ENCODE data around the gene ARID5B.

ARID5B gene

DNA sequence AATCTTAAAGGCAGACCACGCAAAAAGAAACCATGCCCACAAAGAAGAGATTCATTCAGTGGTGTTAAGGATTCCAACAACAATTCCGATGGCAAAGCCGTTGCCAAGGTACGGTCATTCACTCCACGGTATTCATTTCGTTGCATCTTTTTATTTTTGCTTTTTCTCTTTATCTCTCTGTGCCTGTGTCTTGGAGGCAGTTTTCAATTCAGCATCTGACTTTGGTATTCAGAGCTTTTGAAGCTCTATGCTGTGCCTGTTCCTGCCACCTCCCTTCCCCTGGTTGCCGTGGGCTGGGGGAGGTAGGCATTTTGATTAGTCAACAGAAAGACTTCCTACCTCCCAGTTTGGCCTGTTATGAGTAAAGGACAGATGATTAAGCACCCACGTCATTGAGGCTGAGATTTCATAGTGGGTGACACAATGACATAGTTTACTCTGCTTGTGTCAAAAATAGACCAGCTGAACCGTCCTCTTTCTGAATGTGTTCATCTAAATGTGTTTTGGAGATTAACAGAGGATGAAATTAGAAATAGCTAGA, 149.5 kb downstream of the ARID5B start:
- peak; percentile 72 for DNase-seq
- ATAC-seq: peak; percentile 55

DNA sequence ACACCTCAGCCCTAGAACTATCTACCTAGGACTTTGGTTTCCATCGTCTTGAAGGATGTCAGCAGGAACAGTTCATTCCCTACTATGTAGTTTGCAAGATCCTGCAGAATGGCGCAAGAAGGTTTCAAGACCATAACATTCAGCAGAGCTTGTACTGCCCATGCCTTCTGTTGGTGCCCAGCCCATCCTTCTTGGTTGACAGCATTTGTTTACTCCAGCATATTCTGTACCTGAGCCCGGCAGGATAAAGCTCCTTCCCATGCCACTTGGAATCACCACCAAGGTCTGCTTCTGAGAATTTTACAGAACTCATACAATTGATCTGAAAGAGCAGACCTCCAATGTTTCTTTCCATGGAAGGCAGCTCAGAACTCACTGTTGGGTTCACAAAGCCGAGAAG, 150.8 kb downstream of the ARID5B start:
- DNase-seq (no peak), ATAC-seq (no peak)

DNA sequence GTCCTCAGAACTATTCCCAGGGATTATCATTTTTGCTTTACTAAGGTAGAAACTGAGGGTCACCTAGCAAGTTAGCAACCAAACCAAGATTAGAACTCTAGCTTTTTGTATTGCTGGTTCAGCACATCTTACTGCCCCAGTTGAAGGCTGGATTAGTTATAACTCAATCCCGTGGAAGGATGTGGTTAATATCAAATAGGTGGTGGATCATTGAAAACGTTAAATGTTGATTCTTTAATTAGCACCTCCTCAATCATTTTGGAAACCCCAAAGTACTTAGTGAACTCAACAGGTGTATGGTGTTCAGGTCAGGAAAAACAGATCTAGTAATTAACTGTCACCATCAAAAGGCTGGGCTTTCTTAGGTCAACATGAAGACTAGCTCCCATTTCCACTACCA, 152.4 kb downstream of the ARID5B start:
- DNase-seq (no peak), ATAC-seq (no peak)

DNA sequence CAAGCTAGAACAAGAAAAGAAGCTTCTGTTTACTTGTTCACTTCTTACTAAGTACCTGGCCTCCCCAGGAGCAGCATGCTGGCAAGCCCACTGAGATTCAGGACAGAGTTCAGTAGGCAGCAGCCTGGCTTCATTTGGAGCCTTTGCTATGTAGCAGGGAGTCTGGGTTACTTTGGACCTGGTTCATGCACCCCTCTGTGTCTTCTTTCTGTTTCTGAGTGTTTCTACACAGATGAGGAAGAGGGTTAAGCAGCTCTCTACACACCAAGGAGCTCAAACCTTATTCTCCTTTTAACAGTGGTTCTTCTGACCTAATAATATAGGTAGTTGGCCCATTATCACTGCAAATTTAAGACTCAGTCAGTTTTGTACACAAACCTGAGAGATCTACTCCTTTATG, 152.9 kb downstream of the ARID5B start:
- no peak for DNase-seq
- ATAC-seq: peak; percentile 2

DNA sequence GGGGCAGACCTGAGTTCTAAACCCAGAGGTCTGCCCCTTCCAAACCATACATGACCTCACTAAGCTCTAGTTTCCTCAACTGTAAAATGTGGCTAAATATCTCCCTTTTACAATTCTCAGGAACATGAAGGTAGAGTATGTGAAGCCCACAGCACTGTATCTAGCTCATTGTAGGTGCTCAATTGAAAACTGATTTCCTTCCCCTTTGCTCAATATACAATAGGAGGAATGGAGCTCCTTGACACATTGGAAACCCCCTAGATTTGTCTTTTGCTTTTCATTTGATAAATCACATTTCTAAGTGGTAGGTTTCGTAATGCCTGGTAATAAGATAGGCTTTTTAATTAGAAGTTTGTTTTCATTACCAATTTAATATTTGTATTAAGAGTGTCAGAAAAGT, 153.3 kb downstream of the ARID5B start:
- ATAC-seq (peak; percentile 63), DNase-seq (no peak)

DNA sequence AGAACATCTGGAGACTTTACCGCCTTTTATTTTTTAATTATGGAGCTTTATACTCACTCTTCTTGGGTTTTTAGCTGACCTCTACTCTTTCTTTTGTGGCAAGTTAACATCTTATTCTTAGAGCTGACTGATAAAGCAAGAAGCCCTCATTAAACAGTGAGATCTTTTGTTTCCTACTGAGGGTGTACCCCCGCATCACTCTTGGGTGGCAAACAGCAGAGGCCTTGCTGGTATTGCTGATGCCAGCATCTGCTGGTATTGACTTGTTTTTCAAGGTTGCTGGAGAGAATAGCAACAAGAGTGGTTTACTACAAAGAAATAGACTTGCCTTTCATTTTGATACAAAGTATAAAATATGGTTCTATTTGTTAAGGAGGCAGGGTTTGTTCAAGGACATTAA, 154.7 kb downstream of the ARID5B start:
- ATAC-seq: no peak
- no peak for DNase-seq

DNA sequence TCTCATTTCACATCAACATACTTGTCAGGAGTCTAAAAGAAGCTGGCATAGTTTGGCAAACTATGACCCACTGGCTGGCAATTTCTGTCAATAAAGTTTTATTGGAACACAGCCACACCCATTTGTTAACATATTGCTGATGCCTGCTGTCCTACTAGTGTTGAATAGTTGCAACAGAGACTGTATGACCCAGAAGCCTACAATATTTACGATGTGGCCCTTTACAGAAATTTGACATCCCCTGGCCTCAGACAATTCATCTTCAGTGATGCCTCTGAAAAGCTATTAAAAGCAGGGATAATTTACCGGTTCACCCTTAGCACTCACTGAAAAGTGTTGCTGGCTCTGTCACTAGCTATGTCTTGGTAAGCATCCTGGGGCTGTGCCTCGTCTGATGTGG, 155.2 kb downstream of the ARID5B start:
- no peak for DNase-seq
- no peak for ATAC-seq

DNA sequence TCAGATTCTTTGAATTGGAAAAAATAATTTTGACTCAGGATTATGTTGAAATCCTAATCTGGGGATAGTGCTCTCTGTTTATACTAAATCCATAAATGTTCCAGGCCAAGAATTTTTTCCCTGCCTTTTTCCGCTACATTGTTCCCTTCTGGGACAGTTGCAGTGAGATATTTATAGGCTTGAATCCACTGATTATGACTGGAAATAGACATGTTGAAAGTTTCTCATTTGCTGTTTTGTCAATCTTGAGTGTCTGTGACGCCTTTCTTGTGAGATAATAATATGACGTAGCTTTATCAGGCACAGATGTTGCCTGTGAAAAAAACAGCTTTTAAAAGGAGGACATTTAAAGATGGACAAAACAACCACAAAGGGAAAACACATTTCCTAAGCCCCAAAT, 155.9 kb downstream of the ARID5B start:
- no peak for ATAC-seq
- DNase-seq: no peak

DNA sequence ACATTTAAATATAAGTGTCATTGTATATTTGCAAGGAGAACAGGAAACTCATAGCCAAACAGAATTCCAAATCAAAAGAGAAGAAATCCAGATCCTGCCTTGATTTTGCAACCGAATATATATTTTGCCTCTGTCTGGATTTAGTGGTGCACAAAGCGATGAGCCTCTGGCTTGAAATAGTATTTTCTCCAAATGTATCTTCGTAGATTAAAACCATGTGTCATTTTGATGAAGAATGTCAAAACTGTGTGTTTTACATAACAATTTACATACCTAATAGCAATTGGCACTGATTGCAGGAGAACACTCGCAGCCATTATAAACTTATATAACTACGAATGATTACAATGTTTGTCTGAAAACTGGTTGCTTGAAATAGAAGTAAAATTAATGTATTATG, 156.4 kb downstream of the ARID5B start:
- DNase-seq (no peak), ATAC-seq (no peak)

DNA sequence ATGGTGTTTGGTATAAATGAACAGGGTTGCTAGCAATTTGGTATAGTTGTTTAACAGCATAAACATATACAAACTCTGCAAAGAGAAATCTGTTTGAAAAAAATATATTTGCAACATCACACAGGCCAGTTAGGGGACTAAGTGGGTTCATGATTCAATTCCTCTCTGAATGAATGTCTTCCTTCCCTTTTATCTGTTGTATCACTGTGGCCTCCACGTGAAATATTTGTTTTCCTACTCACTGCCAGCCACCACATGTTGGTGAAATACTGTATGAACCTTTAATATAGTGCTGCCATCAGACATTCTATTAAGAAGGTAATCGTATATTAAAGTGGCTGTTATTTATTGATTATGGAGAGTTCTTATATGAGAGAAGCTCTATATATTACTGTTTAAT, 157.0 kb downstream of the ARID5B start:
- ATAC-seq (no peak), DNase-seq (no peak)

DNA sequence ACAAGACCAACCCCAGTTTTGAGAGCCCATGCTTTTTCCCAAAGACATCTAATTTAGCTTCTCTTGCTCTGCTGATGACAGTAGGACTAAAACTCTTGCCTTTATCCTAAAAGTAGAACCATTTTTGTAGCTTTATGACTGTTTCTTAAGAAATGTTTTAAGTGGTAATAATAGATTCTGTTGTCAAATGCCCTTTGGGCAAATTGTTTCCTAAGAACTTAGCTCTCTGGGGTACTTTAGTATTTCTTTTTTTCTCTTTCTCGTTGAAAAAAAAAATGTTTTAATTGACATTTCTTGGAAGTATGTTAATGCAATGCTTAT, 157.4 kb downstream of the ARID5B start:
- DNase-seq (no peak), ATAC-seq (no peak)

DNA sequence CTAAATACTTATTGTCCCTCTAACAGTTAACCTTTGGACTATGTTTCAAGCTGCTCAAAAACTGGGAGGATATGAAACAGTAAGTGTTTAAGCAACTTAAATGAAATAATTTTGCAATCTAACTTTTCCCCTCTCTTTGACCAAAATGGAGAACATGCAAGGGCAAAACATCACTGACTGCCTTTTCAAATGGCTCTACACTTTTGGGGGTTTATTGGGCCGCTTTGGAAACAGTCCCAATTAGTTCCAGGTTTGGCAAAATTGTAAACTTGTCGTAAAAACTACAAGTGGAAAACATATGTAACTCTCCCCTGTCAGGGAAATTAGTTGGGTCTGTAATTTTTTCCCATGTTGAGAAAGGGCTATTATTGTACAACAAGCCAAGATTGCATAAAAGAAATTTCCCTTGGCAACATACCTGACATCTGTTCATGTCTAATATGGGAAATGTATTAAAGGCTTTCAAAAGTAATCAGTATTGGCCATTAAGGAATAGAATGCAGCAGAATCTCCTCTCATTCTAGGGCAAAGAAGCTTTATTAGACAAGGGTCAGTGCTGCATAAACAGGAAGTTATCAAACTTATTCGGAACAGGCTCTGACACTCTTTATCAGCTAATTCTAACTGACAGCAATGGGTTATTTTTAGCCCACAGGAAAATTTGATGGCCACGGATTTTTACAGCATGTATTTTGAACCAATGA, 157.9 kb downstream of the ARID5B start:
- ATAC-seq (no peak), DNase-seq (no peak)

DNA sequence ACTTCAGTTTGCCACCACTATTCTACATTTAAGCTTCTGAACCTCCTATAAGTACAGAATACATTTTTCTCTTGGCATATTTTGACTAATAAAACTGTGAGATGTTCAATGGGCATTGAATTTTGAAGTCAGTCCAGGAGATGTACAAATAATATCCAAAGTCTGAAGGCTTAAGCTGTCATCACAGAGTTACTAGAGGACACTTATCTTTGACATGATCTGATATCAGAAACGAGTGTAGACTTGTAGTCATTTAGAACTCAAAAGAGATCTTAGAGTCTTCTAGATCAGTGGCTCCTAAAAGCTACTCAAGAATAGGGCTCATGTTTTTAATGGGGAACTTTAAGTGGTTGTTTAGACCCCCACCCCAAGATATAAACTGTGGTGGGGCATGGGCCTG, 160.5 kb downstream of the ARID5B start:
- ATAC-seq: no peak

DNA sequence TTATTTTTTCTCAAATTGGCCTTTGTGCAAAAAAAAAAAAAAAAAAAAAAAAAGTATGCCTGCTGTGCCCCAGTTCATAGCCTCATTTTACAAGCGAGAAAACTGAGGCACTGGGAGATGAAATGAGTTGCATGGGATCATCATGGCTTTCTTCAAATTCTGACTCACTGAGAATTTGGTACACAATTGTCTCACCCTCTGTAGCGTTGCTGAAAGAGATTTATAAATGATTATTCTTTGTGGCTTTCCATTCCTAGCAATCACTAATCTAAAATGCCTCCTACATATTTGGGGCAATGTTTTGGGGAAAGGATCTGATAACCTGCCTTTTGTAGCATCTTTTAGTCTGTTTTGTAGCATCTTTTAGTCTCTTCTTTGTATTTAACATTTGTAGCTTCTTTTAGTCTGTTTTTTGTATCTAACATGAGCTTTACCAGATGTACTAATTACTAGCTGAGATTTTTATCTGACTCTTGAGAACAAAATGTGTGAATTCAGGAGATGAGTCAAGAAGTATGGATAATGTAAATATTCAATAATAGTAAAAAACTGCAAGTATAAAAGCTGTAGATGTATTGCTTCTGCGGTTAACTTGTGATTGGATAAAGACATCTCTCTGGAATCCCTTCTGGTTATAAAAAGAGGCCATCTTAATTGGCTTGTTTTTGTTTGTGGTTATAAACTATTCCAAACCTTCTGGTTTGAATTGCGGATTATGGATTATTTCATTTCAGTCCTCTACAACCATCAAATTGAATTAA, 161.4 kb downstream of the ARID5B start:
- DNase-seq: no peak
- ATAC-seq: peak; percentile 83

More for the DNA sequence above, 160.5 kb downstream of the ARID5B start:
- DNase-seq: no peak

DNA sequence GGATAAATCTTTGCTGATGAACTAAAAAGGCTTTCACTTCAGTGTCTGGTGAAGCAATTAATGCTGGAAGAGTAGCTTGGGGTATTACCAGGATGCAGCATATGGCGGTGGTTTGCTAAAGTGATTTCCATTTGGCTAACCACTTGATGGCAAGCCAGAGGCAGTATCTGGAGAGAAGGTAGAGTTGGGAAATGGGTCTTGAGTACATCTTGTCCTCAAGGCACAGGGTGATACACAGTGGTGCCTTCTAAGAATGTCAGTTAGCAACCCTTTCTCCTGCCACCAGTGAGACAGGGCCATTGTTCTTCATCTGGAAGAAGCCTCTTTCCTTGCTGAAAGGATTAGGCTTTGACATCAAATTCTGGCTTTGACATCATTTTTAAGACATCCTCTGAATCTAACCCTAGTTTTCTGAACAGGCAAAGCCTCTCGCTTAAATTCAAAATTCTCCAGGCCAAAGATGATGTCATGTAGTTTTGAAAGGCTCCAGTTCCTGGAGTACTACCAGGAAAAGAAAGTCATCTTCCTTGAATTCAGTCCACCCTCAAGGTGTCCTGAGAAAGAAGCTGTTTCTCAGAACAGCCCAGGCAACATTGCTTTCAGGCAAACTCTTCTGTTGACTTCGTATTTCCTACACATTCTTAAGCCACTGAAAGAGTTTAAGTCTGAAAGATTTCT, 162.4 kb downstream of the ARID5B start:
- DNase-seq (no peak), ATAC-seq (no peak)

DNA sequence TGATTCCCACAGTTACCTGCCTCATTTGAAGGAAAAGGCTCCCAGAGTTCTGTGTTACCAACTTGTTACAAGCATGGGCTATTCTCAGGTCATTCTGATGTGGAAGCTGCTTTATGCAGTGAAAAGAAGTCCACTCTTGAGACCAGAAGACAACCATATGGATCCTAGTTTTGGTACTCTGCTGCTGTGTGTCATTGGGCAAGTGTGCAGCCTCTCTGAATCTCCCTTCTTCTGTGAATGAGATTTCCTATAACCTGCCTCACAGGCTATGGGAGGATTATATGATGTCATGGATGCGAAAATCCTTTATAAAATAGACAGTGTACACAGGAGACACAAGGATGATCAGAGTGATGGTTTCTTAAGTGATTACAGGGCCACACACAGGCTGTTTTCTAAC, 166.1 kb downstream of the ARID5B start:
- ATAC-seq (no peak), DNase-seq (no peak)

DNA sequence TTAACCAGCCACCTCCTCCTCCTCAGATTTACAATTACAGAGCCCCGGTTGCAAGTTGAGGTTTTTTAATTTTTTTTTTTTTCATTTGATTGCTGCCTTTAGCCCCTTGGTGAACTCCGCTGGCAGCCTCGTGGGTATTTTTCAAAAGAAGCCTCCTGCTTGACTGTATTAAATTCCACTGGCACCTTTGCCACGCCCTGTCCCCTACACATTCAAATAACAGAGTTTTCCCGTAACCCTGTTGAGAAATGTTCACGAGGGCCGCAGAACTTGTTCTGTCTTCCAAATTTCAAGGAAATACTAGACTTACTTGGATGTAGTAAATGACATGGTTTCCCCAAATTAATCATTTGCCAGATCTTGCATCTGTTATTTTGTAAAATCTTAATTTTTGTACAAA, 167.0 kb downstream of the ARID5B start:
- DNase-seq (no peak), ATAC-seq (no peak)

DNA sequence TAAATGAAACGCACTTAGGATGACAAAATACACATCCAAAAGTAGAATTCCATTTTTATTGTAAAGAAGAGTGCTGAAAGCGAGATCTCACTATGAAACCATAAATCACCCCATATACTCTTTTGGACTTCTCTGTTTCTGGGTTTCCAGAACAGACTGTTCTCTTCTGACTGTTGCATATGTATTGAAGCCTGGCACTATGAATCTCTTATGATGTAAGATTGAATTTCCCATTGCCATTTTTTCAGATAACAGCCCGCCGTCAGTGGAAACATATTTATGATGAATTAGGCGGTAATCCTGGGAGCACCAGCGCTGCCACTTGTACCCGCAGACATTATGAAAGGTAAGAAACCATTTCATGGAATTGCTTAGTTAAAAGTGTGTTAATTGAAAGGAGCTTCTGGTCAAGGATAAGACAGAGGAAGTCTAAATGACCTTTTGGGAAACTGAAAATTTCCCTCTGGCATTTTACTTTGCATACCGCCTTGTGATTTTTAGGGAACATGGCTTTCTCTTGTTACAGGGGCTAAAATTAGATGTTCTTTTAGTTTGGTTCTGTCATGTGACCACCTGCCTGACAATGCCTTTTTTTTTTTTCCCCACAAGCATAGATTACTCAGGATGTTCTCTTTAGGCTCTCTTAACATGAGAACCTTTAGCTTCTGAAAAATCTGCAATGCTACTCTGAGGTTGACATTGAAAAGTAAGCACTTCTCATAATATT, 168.1 kb downstream of the ARID5B start:
- DNase-seq (no peak), ATAC-seq (no peak)

DNA sequence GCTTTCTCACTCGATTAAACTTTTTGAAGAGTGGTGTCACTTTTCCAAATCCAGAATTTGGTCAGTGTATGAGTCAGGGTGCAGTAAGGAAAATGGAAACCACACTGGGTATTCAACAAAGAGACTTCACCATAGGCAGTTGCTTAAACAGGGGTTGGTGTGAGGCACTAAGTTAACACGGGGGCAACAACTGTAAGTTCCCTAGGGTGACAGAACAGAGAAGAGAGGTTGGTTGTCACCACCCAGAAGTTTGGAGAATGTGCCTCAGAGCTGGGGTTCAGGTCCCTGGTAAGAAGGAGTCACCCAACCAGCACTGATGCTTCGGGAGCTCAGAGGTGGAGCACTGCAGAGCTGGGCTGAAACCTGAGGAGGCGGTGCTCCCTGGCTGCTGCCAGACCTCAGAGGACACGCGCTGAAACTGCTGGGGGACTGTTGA, 170.4 kb downstream of the ARID5B start:
- peak; percentile 90 for ATAC-seq
- no peak for DNase-seq

DNA sequence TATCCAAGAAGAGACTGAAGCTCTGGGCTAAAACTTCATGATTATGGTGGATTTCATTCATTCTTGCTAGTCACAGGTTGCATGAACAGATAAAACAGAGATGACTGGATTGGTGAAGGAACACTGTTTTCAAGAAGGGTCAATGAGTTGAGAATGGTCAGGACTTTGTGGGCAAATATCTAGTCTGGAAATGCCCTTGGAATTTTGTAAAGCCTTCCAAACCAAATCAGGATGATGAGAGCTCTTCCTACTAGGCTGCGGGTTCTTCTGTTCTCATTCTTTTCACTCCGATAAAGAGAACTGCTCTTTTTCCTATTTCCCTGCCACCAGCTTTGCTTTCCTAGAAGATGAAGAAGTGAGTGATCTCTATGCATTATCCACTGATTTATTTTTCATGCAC, 171.4 kb downstream of the ARID5B start:
- DNase-seq (no peak), ATAC-seq (no peak)

DNA sequence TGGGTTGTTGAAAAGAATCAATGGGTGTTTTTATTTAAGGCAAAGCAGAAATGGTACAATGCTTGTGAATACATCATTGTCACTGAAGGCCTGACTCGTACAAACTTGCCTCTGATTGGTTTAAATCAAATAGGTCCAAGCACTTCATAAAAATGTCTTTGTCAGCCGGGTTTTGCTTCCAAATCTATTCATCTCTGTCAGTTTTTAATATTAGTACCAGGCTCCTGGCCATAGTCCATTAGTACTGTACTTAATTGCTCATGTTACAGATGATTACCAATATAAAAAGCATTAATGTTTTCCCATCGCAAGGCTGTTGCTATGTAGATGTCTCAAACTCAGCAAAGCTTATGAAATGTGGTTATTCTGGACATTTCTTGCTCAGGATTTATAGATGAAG, 171.9 kb downstream of the ARID5B start:
- DNase-seq: no peak

DNA sequence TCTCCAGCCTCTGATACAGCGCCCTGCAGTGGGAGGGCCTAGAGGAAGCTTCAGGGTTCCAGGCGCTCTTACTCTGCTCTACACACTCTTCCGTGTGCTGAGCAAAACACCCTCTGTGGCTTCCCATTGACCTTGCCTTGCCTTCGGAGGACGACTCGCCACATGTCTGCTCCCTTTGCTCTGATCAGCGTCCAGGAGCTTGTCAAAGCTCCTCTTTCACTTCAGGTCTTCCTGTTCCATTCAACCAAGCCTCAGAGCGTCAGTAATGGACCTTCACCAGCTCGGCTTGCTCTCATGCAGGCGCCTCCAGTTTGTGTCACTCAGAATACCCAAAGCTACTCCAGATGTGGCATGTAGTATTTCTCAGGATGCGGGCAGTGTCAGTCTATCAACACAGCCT, 173.9 kb downstream of the ARID5B start:
- ATAC-seq: no peak
- no peak for DNase-seq

More for the DNA sequence above, 171.9 kb downstream of the ARID5B start:
- ATAC-seq: no peak

DNA sequence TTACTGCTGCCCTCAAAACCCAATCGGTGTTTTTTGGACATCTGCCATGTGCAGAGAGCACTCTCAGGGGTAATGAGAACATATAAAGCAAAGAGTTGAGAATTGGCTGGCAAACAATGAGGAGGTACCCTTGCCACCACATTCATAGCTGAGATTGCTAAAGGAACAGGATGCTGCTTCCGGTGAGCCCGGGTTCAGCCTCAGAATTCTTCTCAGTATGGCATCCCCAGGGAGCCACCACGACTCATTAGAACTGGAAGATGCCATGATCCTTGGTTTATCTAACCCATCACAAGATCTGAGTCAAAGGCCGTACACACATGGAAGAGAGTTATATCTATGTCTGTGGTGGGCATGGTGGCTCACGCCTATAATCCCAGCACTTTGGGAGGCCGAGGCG, 174.4 kb downstream of the ARID5B start:
- ATAC-seq (no peak), DNase-seq (no peak)
